Stimulated activated CD4-positive, alpha-beta T cell treated with anti-CD3 and anti-CD28 coated beads, TNF-alpha, amount 100 ng/mL, for 4 hours (primary cell): Measurements from ENCODE around the gene HDAC4.
"Not testable (repeated sequence)": the region's sequence is repeated elsewhere in the genome, so short reads cannot be mapped to it uniquely, and the experiment has no call there.

ENCODE experiments used
- DNase-seq, 3 experiments: peaks; one replicate each; pipeline ENCODE4 v3.0.0-alpha.2; 2020; ENCODE audit warnings: low read depth in 3 of 3

The HDAC4 gene

GRCh38 chr2:239282448-239283287 is 118.2 kb downstream of the HDAC4 start:
- no peak for DNase-seq

- DNase-seq = not testable (repeated sequence)
Observed at GRCh38 chr2:239280296-239281017, 120.4 kb downstream of the HDAC4 start.

- no peak for DNase-seq
Observed at GRCh38 chr2:239279508-239280295, 121.1 kb downstream of the HDAC4 start.

- no peak for DNase-seq
Observed at GRCh38 chr2:239278941-239279365, 121.9 kb downstream of the HDAC4 start.

GRCh38 chr2:239278361-239278760 is 122.5 kb downstream of the HDAC4 start:
- DNase-seq = no peak

- no peak for DNase-seq
Observed at GRCh38 chr2:239277401-239278085, 123.3 kb downstream of the HDAC4 start.

GRCh38 chr2:239276851-239277250 is 124.0 kb downstream of the HDAC4 start:
- no peak for DNase-seq

- DNase-seq = no peak
Observed at GRCh38 chr2:239275847-239276831, 124.7 kb downstream of the HDAC4 start.

- peak; percentile 48 to 70 (median 68) for DNase-seq
Observed at GRCh38 chr2:239275044-239275685, 125.7 kb downstream of the HDAC4 start.

- DNase-seq = no peak
Observed at GRCh38 chr2:239274391-239275043, 126.3 kb downstream of the HDAC4 start.

- DNase-seq = no peak
Observed at GRCh38 chr2:239273280-239274234, 127.3 kb downstream of the HDAC4 start.

- no peak for DNase-seq
Observed at GRCh38 chr2:239272626-239273025, 128.2 kb downstream of the HDAC4 start.

- DNase-seq = no peak
Observed at GRCh38 chr2:239271882-239272281, 128.9 kb downstream of the HDAC4 start.

- DNase-seq = no peak
Observed at GRCh38 chr2:239271471-239271870, 129.3 kb downstream of the HDAC4 start.

GRCh38 chr2:239269916-239270315 is 130.9 kb downstream of the HDAC4 start:
- DNase-seq = no peak

- DNase-seq = peak in 1 of 3 experiments; percentile 38
Observed at GRCh38 chr2:239269173-239269885, 131.5 kb downstream of the HDAC4 start.

- no peak for DNase-seq
Observed at GRCh38 chr2:239268549-239268948, 132.3 kb downstream of the HDAC4 start.
